GM12801 (cell line): ENCODE data around the gene BMERB1.

Experiments
- CTCF ChIP-seq: IDR thresholded peaks from one replicate; pipeline ENCODE4 v1.5.1; 2011; ENCODE audit warnings: control low read depth; ENCODE audit not compliant: insufficient read length; ENCODE audit errors: extremely low read depth

The BMERB1 gene

GRCh38 chr16:15518381-15519351 lies 84.3 kb downstream of the BMERB1 start:
- TF ChIP-seq CTCF, result no peak

GRCh38 chr16:15519790-15520189 lies 85.4 kb downstream of the BMERB1 start:
- TF ChIP-seq CTCF, result no peak

GRCh38 chr16:15521390-15521757 lies 87.0 kb downstream of the BMERB1 start:
- TF ChIP-seq CTCF, result no peak

GRCh38 chr16:15521758-15522509 lies 87.5 kb downstream of the BMERB1 start:
- no peak for TF ChIP-seq CTCF

GRCh38 chr16:15523092-15523541 lies 88.7 kb downstream of the BMERB1 start:
- TF ChIP-seq CTCF, result no peak

- TF ChIP-seq CTCF, result no peak
Measured at GRCh38 chr16:15523939-15524338, 89.6 kb downstream of the BMERB1 start.

- TF ChIP-seq CTCF, result no peak
Measured at GRCh38 chr16:15524966-15525365, 90.6 kb downstream of the BMERB1 start.
